ENCODE results near the gene GNG14.

DNA sequence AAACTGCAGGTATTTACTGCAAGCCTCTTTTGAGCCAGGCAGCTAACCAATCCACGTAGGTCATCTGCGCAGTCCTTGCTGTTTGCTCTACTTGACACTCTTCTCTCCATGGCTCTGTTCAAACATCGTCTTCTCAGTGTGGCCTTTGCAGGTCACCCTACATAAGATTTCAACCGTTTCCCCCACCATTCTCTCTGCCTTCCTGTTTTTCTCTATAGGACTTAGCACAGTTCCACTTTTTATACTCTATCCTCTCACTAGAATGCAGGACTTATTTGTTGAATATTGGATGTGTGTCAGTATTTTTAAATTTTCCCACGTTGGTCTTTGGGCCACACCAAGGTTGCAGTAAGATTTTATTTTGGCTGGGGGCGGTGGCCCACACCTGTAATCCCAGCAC, 10.3 kb downstream of the GNG14 start:
- TF ChIP-seq, protein P1, sequence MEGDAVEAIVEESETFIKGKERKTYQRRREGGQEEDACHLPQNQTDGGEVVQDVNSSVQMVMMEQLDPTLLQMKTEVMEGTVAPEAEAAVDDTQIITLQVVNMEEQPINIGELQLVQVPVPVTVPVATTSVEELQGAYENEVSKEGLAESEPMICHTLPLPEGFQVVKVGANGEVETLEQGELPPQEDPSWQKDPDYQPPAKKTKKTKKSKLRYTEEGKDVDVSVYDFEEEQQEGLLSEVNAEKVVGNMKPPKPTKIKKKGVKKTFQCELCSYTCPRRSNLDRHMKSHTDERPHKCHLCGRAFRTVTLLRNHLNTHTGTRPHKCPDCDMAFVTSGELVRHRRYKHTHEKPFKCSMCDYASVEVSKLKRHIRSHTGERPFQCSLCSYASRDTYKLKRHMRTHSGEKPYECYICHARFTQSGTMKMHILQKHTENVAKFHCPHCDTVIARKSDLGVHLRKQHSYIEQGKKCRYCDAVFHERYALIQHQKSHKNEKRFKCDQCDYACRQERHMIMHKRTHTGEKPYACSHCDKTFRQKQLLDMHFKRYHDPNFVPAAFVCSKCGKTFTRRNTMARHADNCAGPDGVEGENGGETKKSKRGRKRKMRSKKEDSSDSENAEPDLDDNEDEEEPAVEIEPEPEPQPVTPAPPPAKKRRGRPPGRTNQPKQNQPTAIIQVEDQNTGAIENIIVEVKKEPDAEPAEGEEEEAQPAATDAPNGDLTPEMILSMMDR (conservative IDR thresholded peaks at IDR 0.05) = no peak
- TF ChIP-seq EZH2 (IDR thresholded peaks at IDR 0.05; ENCODE audit: low read depth) = no peak

All from PC-9 (cell line).